GM18520 (cell line): ENCODE measurements around the gene ADAMTS3.

ENCODE experiments used
- ATAC-seq: cut with Tn5 transposase; IDR thresholded peaks from one replicate; pipeline ENCODE4 v1.9.1; 2021; ENCODE audit not compliant: unreplicated experiment

Gene ADAMTS3

GRCh38 chr4:72358483-72358882 is 210.5 kb downstream of the ADAMTS3 start:
- no peak for ATAC-seq

- ATAC-seq: no peak
These were observed 211.1 kb downstream of the ADAMTS3 start for GRCh38 chr4:72357908-72358307.

- ATAC-seq: no peak
These were observed 216.3 kb downstream of the ADAMTS3 start for GRCh38 chr4:72352711-72353110.

GRCh38 chr4:72351521-72351920 is 217.5 kb downstream of the ADAMTS3 start:
- ATAC-seq: no peak

GRCh38 chr4:72348701-72349100 is 220.3 kb downstream of the ADAMTS3 start:
- no peak for ATAC-seq

- ATAC-seq: no peak
These were observed 224.6 kb downstream of the ADAMTS3 start for GRCh38 chr4:72344418-72344817.

- ATAC-seq: no peak
These were observed 227.6 kb downstream of the ADAMTS3 start for GRCh38 chr4:72341432-72341820.

GRCh38 chr4:72340803-72341431 is 228.1 kb downstream of the ADAMTS3 start:
- ATAC-seq: no peak

- ATAC-seq: no peak
These were observed 231.0 kb downstream of the ADAMTS3 start for GRCh38 chr4:72338060-72338459.

GRCh38 chr4:72330381-72330780 is 238.6 kb downstream of the ADAMTS3 start:
- ATAC-seq: no peak

- ATAC-seq: no peak
These were observed 242.1 kb downstream of the ADAMTS3 start for GRCh38 chr4:72326692-72327632.

GRCh38 chr4:72325215-72325614 is 243.8 kb downstream of the ADAMTS3 start:
- ATAC-seq: no peak

- ATAC-seq: no peak
These were observed 245.8 kb downstream of the ADAMTS3 start for GRCh38 chr4:72323227-72323626.

GRCh38 chr4:72320223-72320948 is 248.6 kb downstream of the ADAMTS3 start:
- no peak for ATAC-seq

GRCh38 chr4:72319601-72320021 is 249.4 kb downstream of the ADAMTS3 start:
- ATAC-seq: no peak

- no peak for ATAC-seq
These were observed 250.4 kb downstream of the ADAMTS3 start for GRCh38 chr4:72318421-72319170.

- ATAC-seq: no peak
These were observed 254.2 kb downstream of the ADAMTS3 start for GRCh38 chr4:72314869-72315268.

- ATAC-seq: no peak
These were observed 255.9 kb downstream of the ADAMTS3 start for GRCh38 chr4:72313121-72313520.

- ATAC-seq: peak; percentile 51
These were observed 256.9 kb downstream of the ADAMTS3 start for GRCh38 chr4:72312032-72312650.

- ATAC-seq: no peak
These were observed 257.7 kb downstream of the ADAMTS3 start for GRCh38 chr4:72311291-72311690.
